GM19395 (cell line): ENCODE data around the gene STARD4.
A peak's percentile ranks its signal among the peaks of the same experiment; 100 is the strongest.

ENCODE experiments used
- ATAC-seq: cut with Tn5 transposase; IDR thresholded peaks from one replicate; pipeline ENCODE4 v1.9.1; 2021; ENCODE audit warnings: mild to moderate bottlenecking, moderate library complexity; ENCODE audit not compliant: unreplicated experiment

The STARD4 gene, protein sequence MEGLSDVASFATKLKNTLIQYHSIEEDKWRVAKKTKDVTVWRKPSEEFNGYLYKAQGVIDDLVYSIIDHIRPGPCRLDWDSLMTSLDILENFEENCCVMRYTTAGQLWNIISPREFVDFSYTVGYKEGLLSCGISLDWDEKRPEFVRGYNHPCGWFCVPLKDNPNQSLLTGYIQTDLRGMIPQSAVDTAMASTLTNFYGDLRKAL

DNA sequence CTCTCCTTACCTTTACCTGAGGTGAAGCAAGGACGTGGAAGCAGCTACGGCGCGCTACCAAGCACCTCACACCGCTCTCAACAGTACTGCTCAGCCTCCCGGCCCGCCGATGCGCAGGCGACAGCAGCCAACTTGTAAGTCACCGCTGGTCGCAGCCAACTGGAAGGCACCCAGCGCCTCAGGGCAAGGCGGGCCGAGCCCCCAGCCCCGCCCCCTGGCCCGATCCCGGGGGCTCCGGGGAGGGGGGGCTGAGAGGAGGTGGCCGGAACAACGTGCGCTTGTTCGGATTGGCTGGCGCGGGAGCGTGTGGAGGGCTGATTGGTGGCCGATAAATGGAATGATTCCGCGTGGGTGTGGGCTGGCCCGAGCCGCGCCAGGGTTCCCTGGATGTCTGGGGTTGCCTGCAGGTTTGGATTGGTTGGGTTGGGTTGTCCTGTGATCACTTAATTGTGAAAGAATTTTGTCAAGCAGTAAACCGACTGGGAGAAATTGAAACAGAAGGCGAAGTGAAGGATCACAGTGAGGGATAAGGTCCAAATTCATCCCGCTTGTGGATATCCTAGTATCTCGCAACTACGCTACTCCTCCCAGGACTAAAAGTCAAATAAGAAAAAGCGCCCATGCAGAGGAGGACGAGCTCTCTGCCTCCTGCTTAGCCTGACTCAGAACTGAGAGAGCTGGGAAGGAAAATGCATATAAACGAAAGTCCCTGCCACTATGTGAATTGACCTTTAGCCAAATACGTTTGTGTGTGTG lies at the start of gene STARD4:
Gene STARD4, minus strand, starts transcription at position 161 of the 756 bp plus-strand sequence. CDS start 5,102 bp downstream, outside the sequence.
- ATAC-seq: peak; percentile 89

DNA sequence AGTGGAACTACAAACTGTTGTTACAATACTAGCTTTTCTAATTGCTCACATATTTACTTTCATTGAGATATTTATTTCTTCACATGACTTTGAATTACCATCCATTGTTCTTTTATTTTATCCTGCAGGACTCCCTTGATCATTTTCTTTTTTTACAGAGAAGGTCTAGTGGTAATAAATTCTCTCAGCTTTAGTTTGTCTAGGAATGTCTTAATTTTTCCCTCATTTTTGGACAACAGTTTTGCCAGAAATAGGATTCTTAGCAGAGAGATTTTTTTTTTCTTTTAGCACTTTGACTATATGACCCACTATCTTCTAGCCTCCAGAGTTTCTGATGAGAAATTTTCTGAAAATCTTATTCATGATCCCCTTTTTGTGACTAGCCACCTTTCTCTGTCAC lies 47.3 kb upstream of the STARD4 start:
- no peak for ATAC-seq

DNA sequence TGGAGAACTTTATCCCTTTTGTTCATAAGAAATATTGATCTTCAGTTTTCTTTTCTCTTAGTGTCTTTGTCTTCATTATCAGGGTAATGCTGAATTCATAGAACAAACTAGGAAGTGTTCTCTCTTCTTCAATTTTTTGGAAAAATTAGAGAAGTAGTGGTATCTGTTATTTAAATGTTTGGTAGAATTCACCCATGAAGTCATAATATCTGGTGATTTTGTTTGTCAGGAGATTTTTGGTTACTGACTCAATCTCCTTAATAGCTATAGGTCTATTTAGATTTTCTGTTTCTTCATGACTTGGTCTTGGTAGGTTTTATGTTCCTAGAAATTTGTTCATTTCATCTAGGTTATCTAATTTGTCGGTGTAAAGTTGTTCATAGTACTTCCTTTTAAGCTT lies 45.4 kb upstream of the STARD4 start:
- ATAC-seq: no peak

DNA sequence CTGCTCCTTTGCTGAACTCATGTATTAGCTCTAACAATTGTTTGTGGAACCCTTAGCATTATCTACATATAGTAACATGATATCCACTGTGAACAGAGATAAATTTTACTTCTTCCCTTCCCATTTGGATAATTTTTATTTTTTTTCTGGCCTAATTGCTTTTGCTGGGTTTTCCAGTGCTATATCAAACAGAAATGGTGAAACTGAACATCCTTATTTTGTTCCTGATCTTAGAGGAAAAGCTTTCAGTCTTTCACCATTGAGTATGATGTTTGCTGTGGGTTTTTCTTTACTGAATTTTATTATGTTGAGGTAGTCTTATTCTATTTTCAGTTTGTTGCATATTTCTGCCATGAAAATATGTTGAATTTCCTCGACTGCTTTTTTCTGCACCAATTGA lies 44.8 kb upstream of the STARD4 start:
- no peak for ATAC-seq

DNA sequence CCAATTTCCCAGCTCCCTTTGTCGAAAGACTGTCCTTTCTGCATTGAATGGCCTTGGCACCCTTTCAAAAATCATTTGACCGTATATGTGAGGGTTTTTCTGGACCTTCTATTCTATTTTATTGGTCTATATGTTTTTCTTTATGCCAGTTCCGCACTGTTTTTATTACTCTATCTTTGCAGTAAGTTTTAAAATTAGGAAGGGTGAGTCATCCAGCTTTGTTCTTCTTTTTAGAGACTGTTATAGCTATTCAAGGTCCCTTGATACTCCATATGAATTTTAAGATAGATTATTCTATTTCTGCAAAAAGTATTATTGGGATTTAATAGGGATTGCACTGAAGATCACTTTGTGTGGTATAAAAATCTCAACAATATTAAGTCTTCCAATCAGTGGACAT lies 44.2 kb upstream of the STARD4 start:
- ATAC-seq: no peak

DNA sequence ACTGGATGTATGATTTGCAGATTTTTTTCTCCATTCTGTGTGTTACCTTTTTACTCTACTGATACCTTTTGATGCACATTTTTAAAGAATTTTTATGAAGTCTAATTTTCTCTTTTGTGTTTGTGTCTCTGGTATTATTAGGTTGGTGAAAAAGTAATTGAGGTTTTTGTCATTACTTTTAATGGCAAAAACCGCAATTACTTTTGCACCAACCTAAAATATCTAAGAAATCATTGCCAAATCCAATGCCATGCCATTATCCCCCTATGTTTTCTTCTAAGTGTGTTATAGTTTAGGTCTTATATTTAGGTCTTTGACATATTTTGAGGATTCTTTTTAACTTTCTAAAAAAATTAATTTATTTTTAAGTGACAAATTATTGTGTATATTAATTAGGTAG lies 43.4 kb upstream of the STARD4 start:
- ATAC-seq: no peak

DNA sequence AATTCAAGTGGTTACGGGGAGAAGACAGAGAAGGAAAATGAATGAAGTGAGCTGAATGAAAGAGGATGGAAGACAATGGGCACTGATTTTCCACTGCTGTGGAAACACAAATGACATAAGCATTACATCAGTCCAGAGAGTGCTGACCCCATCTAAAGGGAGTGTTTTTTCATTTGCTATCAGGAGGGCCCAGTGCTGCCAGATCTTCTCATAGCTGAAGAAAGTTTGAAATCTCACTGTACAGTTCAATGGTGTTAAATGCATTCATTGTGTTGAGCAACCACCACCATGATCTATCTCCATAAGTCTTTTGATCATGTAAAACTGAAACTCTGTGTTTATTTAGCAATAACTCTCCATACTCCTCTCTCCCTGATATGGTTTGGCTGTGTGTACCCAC lies 41.5 kb upstream of the STARD4 start:
- no peak for ATAC-seq

DNA sequence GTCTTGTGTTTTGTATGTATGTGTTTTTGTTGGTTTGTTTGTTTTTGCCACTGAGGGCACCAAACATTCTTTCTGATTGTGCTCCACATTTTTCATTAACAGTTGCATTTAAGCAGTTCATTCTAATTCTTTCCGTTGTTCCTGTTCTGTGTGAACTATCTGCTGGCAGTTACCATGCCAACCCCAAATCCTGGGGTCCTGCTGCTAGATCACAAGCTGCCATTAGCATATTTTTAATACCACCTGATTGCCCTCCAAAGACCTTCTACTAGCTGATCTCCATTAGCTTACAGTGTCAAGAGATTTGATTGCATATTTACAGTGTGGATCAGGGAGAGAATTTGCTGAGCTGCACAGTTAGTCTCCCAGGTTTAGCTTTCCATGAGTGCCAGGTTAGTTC lies 40.6 kb upstream of the STARD4 start:
- no peak for ATAC-seq

DNA sequence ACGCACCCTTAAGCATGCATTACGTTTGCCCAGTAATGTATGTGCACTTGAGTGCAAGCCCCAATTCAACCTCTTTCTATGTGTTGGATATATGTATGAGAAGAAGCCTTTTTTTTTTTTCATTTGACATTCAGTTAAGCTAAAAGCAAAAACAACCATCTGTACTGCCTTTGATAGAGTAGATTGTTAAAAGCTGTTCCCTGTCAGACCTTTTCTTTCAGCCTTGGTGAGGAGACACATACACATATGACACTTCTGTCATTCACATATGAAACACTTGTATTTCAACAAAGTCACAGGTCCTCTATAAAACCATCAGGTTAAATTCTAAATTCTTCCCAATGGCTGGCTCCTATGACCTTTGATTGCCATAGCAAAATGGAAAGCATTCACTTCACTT lies 40.2 kb upstream of the STARD4 start:
- no peak for ATAC-seq

DNA sequence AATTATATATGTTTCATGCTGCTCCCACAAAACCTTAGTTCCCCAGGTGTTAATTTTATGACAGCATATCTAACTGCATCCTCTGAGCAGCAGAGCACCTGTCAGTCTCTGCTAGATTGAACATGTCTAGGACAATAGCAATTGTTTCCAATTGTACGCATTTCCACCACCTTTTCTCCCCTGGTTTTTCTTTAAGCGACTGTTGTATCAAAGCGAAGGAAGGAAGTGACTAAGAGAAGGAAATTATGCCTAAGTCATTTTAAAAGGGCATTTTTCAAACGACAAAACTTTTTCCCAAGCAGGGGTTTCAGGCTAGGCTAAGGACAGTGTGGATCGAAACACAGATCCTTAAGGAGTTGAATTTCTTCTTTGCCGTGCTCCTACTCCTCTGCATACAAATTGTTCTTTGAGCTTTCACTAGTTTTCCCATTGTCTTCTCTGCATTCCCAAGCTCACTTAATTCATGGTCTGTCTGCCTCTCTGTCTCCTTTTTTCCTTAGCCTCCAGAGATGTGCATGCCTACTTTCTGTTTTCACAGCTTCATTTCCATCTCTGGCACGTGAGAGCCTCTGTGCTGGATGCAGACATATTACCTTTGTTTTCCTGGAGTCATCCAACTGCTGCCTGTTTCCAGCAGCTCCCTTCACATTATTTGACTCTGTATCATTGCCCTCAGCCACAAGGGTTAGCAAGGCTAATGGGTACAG lies 39.4 kb upstream of the STARD4 start:
- no peak for ATAC-seq

DNA sequence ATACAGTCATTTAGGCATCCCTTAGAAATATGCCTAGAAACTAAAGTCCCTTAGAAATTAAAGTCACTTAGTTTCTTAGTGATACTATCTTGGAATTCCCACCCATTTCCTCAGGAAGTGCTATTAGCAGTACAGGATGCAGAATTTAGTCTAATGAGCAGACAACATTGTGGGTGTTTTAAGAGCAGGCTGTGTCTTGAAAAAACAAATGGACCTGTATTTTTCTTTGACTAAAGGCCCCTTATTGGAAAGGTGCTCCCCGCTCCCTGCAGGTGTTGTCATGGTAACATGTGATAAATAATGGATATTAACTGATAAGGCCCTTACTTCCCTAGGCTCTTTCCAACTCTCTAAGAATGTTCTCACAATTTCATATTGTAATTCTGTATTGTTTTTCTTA lies 38.8 kb upstream of the STARD4 start:
- ATAC-seq: no peak

DNA sequence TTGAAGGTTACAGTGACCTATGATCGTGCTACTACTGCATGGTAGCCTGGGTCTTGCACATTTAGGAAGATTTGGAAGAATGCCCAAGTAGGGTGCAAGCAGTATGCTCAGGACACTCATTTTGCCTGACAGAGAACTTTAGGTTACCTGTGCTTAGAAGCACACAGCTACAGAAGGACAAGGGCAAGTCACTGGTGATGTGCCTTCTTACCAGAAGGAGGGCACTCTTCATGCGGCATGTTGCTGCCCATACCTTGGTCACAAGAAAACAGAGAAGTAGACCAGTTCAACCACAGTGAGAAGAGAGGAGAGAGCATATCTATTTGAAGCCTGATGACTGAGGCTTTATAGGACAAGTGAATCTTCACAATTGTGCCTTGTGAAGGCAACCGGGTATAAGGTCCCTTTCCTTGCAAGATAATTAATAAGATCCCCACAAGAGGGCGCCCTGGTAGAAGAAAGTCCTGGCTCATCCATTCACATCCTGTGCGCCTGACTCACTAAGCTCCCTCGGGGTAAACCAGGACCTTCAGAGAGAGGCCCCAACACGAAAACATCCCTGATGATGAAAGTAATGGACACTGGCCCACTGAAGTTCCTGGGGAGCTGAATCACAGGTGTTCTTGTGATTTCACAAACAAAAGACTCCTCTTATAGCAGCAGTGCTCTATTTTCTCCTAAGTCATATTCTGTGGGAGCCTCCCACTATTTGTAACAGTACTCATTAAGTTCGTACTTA lies 38.1 kb upstream of the STARD4 start:
- peak; percentile 95 for ATAC-seq

DNA sequence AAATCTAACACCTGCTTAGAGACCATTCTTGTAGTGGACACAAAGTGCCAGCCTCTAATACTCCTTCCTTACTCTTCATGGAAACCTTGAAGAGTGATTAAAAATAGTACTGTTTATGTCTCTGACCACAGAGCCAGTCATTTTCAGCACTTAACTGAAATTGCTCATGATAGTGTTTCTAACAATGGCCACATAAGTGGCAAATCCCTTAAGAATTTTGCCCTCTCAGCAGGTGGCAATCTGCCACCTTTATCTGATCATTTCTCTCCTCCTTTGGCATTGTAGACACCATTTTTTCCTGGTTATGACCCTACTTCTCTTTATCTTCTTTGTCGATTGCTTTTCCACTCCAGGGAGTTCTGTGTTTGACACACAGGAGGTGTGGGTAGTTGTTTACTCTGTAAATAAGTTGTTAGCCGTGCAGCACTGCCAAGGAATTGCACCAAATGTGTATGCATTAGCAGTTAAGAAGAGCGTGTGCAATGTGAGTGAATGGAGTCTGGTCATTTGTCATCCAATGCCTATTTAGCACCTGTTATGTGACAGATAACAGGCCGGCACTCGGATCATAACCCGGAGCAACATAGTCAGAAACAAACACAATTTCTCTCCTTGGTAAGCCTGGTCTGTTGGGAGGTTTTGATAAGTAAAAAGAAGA lies 36.8 kb upstream of the STARD4 start:
- ATAC-seq: no peak

DNA sequence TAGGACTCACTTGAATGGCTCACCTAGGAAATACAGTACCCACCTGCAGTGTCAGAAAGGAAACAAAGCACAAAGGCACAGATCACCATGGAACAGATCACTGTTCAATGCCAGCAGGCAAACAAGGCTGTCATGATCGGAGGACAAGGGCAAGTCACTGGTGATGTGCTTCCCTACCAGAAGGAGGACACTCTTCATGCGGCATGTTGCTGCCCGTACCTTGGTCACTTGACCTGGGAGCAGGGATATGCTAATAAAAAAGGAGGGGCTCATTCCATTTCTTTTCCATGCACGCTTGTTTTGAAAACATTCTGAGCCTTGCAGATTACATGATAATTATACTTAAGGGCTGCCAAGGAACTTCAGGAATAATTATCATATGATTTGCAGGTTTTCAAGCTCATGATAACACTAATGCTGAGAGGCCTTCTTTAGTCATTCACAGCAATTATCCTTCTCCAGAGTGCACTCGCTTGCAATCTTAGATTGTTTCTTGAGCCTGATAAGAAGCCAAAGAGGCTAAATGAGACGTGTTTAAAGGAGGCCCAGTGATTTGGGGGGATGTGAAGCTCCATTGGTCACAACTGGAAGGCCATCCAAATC lies 36.1 kb upstream of the STARD4 start:
- ATAC-seq: no peak

DNA sequence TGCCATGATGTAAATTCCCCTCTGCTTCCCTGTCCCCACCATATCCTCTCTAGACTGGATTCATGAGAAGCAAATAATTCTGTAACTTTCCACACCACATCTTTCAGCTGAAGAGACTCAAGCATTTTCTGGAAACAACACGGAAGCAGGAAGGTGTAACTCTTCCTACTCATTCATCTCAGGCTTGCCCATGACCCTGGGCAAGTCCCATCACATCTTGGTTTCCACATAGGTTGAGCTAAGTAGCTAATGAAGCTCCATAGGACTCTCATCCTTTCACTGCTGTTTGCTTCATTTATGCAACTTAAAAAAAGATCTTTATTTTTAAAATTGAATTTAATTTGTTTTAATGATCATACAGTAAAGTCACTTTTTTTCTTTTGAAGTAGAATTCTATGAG lies 32.7 kb upstream of the STARD4 start:
- ATAC-seq: no peak

DNA sequence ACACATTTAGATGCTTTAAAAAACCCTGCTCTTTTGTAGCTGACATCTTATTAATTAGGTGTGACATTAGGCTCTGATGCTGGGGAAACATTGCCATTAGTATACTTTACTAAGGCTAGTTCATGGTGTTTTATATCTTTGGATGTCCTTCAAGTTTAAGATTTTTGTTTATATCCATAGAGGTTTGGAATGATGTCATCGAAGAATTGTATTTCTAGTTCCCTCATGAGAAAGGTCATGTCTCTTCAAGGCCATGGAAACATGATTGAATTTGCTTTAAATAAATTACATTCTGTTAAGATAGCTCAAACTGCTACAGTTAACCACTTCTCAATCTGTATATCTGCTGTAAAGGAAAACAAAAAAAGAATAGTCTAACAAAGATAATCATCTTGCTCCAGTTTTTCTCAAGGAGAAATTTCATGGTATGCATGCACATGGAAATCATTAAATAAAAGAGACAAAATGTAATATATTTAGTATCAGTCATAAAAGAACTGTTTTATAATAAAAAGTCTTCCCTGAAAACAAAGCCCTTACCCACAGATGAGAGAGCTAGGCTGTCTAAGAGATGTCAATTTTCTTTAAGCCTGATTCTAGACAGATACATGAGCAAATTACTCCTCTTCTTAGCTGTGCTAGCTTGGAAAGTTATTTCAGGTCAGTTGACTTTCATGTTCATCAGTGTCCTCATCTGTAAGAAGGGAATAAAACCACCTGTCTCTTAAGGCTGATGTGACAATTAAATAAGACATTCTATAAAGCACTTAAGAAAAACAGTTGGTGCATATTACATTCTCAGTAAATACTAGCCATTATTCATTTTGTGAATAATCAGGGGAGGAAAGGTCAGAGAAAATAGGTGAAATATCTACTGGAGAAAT lies 25.0 kb upstream of the STARD4 start:
- ATAC-seq: no peak

DNA sequence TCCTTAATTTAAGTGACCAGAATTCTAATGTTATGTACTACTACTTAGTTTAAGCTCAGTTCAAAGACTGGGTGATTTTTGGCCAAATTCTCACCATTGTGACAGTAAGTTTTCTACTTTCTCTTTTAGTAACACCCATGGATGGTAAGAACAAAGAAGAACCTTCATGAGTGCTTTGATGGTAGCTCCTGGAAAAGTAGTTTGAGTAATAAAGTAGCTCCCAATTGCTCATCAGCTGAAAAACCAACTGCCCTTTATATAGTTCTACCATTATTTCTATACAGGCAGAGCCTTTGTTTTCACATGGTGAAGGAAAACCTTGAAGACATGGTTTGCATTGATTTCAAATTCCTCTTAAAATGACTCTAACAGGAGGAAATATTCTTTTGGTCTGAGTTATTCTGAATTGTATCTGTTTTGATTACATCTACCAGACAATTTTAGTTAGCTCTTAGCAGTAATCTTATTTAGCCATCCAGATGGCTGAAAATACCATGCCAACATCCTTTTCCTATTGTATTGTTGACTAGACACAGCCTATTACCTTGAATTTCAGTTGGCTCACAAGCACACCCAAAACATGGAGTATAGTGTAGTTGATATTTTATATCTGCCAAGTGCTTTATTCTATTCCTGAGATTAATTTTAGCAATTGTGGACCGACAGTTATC lies 23.7 kb upstream of the STARD4 start:
- ATAC-seq: no peak

DNA sequence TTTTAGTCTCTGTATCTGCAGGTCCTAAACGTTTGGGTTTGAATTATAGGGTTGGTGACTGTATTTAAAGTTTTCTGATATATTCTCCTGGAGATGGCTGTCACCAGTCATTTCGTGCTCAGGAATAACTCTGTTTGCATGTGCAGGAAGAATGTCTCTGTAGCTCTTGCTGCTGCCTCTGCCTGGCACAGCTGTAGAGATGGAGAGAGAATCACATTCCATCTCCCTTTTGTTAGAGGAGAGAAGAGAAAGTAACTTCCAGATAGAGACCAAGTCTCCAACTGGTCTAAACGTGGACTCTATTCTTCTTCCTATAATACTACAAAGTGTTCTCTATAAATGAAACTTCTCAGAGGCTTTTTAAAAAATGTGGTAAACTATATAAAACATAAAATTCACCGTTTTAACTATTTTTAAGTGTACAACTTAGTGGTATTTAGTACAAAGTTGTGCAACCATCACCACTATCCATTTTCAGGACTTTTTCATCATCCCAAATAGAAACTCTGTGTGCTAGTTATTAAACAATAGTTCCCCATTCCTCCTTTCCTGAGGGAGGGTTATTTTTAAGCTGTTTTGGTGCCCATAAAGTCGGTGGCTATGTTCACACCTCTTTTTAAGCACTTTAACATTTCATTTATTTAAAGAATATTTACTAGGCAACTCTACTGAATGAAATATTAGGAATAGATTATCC lies 20.7 kb upstream of the STARD4 start:
- no peak for ATAC-seq
